ENCODE measurements around the gene FBXL7. TPM values are rescaled to one million over a fixed set of nuclear protein-coding genes. Genes with fewer than 3 reads are reported as not detected.

Gene FBXL7
- total and polyA plus RNA-seq, 2 donors (not counting 3 experiments of a cell fraction or from before 2014, with no cell fraction given): 23.5 to 32.2 TPM

DNA sequence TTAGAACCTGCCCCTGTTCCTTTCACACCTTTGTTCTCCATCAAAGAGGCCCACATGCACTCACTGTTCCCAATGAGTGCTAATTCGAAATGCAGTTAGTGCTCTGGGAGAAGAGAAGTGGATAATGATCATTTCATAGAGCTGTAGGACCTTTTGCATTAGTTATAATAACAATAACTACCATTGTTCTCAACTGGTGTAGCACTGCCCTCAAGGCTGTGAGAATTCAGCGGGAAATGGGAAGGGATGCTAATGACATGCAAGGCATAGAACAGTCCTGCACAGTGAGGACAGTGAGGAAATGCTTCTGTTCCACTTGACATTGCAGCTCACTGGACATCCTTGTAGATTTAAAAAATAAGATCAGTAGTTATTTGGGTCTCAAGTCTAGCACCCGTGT, 187.4 kb downstream of the FBXL7 start:
- ChIA-PET CTCF (no interaction called here), POLR2A (no interaction called here)
- DNase-seq (ENCODE audit: low read depth, low spot score) (no peak), FAIRE-seq (no peak)
- H2AFZ ChIP-seq (ENCODE audit: low read depth, low read length): no peak overlapping the region
- H3K9ac ChIP-seq (replicated peaks; ENCODE audit: extremely low read depth, insufficient read depth, low read length): no peak overlapping the region
- no TSS peak for BruUV-seq (replicated peaks)
- intact Hi-C loops (cut with micrococcal nuclease): loop anchor here (10.0 kb wide), 1 partner anchor 183 kb away; the partner anchor contains the start of gene FBXL7
- H4K20me1 ChIP-seq (replicated peaks; ENCODE audit: control insufficient read depth, extremely low read depth, insufficient read depth, low read length): peaks cover 10% of the 10 kb centered on the region
- H3K27me3 ChIP-seq (ENCODE audit: control insufficient read depth in 2 of 2, insufficient read depth in 2 of 2, low read length in 2 of 2): no peaks in the 10 kb centered on the region
- TF ChIP-seq, protein P1, sequence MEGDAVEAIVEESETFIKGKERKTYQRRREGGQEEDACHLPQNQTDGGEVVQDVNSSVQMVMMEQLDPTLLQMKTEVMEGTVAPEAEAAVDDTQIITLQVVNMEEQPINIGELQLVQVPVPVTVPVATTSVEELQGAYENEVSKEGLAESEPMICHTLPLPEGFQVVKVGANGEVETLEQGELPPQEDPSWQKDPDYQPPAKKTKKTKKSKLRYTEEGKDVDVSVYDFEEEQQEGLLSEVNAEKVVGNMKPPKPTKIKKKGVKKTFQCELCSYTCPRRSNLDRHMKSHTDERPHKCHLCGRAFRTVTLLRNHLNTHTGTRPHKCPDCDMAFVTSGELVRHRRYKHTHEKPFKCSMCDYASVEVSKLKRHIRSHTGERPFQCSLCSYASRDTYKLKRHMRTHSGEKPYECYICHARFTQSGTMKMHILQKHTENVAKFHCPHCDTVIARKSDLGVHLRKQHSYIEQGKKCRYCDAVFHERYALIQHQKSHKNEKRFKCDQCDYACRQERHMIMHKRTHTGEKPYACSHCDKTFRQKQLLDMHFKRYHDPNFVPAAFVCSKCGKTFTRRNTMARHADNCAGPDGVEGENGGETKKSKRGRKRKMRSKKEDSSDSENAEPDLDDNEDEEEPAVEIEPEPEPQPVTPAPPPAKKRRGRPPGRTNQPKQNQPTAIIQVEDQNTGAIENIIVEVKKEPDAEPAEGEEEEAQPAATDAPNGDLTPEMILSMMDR (IDR thresholded peaks at IDR 0.05; ENCODE audit: extremely low read depth in 1 of 2, insufficient read depth in 1 of 2, low read depth in 1 of 2, low read length in 2 of 2): no peak
- TF ChIP-seq EZH2 (IDR thresholded peaks at IDR 0.05; ENCODE audit: borderline replicate concordance, low read depth, low read length, severe bottlenecking) (no peak), POLR2A (IDR thresholded peaks at IDR 0.05; ENCODE audit: low read depth, low read length) (no peak), GATA2 (IDR thresholded peaks at IDR 0.05; ENCODE audit: insufficient read depth, insufficient read length, low read depth, low read length) (no peak), FOS (IDR thresholded peaks at IDR 0.05; ENCODE audit: borderline replicate concordance, insufficient read depth, low read length) (no peak), MYC (IDR thresholded peaks at IDR 0.05; ENCODE audit: low read depth, low read length) (no peak), POLR2AphosphoS5 (IDR thresholded peaks at IDR 0.05; ENCODE audit: insufficient read depth, low read depth, low read length) (no peak), JUN (IDR thresholded peaks at IDR 0.05; ENCODE audit: borderline replicate concordance, insufficient read depth, insufficient read length, low read depth) (no peak)
- TF ChIP-seq, protein P2, sequence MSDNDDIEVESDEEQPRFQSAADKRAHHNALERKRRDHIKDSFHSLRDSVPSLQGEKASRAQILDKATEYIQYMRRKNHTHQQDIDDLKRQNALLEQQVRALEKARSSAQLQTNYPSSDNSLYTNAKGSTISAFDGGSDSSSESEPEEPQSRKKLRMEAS (IDR thresholded peaks at IDR 0.05; ENCODE audit: insufficient read depth, insufficient read length): no peak
- peaks cover 4% of the 10 kb centered on the region for H3K4me1 ChIP-seq (ENCODE audit: control insufficient read depth, extremely low read depth, insufficient read depth, low read length)
- no peak overlapping the region for H3K27ac ChIP-seq (ENCODE audit: insufficient read depth, low read depth, low read length)
- no peaks in the 10 kb centered on the region for H3K36me3 ChIP-seq (ENCODE audit: control insufficient read depth in 2 of 2, extremely low read depth in 1 of 2, insufficient read depth in 2 of 2, low read length in 2 of 2)
- H3K9me3 ChIP-seq (replicated peaks; ENCODE audit: control insufficient read depth, insufficient read depth, low read length): no peaks in the 10 kb centered on the region
- dilution Hi-C loops (cut with MboI; ENCODE audit: extremely low pct_ligation_motif_present, low sequenced_read_pairs): no loop called here
- H3K4me3 ChIP-seq (replicated peaks in 1 of 3; ENCODE audit: insufficient read depth in 1 of 3, low read depth in 1 of 3, low read length in 3 of 3): no peak overlapping the region
- no peak overlapping the region for H3K4me2 ChIP-seq (ENCODE audit: insufficient read depth, low read length)
- no peaks in the 10 kb centered on the region for H3K9me1 ChIP-seq (replicated peaks; ENCODE audit: control insufficient read depth, extremely low read depth, insufficient read depth, low read length)
- H3K79me2 ChIP-seq (ENCODE audit: control insufficient read depth, insufficient read depth, low read length): no peaks in the 10 kb centered on the region

All from endothelial cell of umbilical vein (primary cell).